HCT116 (cell line): ENCODE measurements around the gene MYO1G. TPM values are rescaled to one million over a fixed set of nuclear protein-coding genes. Genes with fewer than 3 reads are reported as not detected.

Experiments used
- ATAC-seq: fragments of 200-7000 bp; cut with Tn5 transposase; 2 replicates; pipeline ENCODE4 v1.9.1; 2020; ENCODE audit warnings: mild to moderate bottlenecking, moderate library complexity
- BruUV-seq: library from RNA; stranded (reverse); fragments of 400-500 nt; replicated peaks from 2 replicates; lab custom pipeline; 2021; lab: Mats Ljungman, UMichigan
- CTCF ChIA-PET: fragments of 300-600 bp; sonication (Branson Sonifier 250); formaldehyde crosslinking; loops from one replicate; lab custom pipeline; 2021; ENCODE audit warnings: antibody characterized with exemption; lab: Charles Lee
- POLR2A ChIA-PET: fragments of 300-600, 350-600 bp; sonication (Branson Sonifier 250); formaldehyde crosslinking; loops from one replicate; lab custom pipeline; 2021; ENCODE audit warnings: antibody characterized with exemption; lab: Charles Lee
- RAD21 ChIA-PET, 2 experiments: fragments of 300-600 bp; sonication (Branson Sonifier 250); formaldehyde crosslinking; loops; one replicate each; lab custom pipeline; 2023; ENCODE audit warnings: low total read pairs in 2 of 2; ENCODE audit not compliant: uncharacterized antibody in 2 of 2, unreplicated experiment in 2 of 2, low non-redundant PET in 1 of 2; lab: Charles Lee
- DNase-seq: peaks from one replicate; pipeline ENCODE4 v3.0.0-alpha.2; 2010; ENCODE audit warnings: low read depth, low spot score
- H2AFZ ChIP-seq: fragments of 200-600 bp; shearing (Covaris generic), sonication (generic); 2 replicates; pipeline ENCODE4 v1.6.1; 2017; ENCODE audit warnings: low read depth, mixed run types, mixed read lengths, antibody characterized with exemption, low read length; ENCODE audit not compliant: poor library complexity, severe bottlenecking
- H3K27ac ChIP-seq: 2 replicates; pipeline ENCODE4 v1.5.1; 2012; ENCODE audit warnings: low read depth, low read length
- H3K27me3 ChIP-seq: fragments of 200-600 bp; sonication (generic); 2 replicates; pipeline ENCODE4 v1.6.1; 2016; ENCODE audit warnings: mixed run types, low read length, mixed read lengths; ENCODE audit not compliant: insufficient read depth
- H3K36me3 ChIP-seq, 2 experiments: fragments of 200-500 bp in 1 of 2; fragments of 200-600 bp in 1 of 2; sonication (Bioruptor generic) in 1 of 2; sonication (generic) in 1 of 2; 2 replicates each; pipeline versions ENCODE4 v1.5.1 to v1.6.1; 2014 to 2016; ENCODE audit warnings: low read length in 2 of 2, inconsistent platforms in 1 of 2, mixed read lengths in 1 of 2, mixed run types in 1 of 2; ENCODE audit not compliant: insufficient read depth in 2 of 2, control insufficient read depth in 1 of 2
- H3K4me1 ChIP-seq, 2 experiments: fragments of 200-600 bp in 1 of 2; sonication (generic) in 1 of 2; 2 replicates each; pipeline versions ENCODE4 v1.5.1 to v1.6.1; 2012 to 2017; ENCODE audit warnings: low read length in 2 of 2, inconsistent platforms in 1 of 2, mild to moderate bottlenecking in 1 of 2, mixed read lengths in 1 of 2, mixed run types in 1 of 2, moderate library complexity in 1 of 2; ENCODE audit not compliant: insufficient read depth in 2 of 2, control insufficient read depth in 1 of 2
- H3K4me2 ChIP-seq: fragments of 200-600 bp; sonication (generic); 2 replicates; pipeline ENCODE4 v1.6.1; 2017; ENCODE audit warnings: mixed run types, low read length, mixed read lengths
- H3K4me3 ChIP-seq, 2 experiments: fragments of 200-600 bp in 1 of 2; sonication (generic) in 1 of 2; replicated peaks in 1 of 2; 2 replicates each; pipeline ENCODE4 v1.5.1; 2011 to 2016; ENCODE audit warnings: low read length in 2 of 2, control low read depth in 1 of 2, low read depth in 1 of 2, mild to moderate bottlenecking in 1 of 2, mixed read lengths in 1 of 2, mixed run types in 1 of 2
- H3K79me2 ChIP-seq: fragments of 200-600 bp; sonication (generic); 2 replicates; pipeline ENCODE4 v1.6.1; 2017; ENCODE audit warnings: mild to moderate bottlenecking, mixed run types, low read length, moderate library complexity, mixed read lengths; ENCODE audit not compliant: insufficient read depth
- H3K9ac ChIP-seq: fragments of 200-600 bp; sonication (generic); 2 replicates; pipeline ENCODE4 v1.6.1; 2016; ENCODE audit warnings: low read length, mixed read lengths
- H3K9me2 ChIP-seq: fragments of 200-600 bp; sonication (generic), shearing (Covaris generic); 2 replicates; pipeline ENCODE4 v1.6.1; 2017; ENCODE audit warnings: mixed run types, mild to moderate bottlenecking, moderate library complexity; ENCODE audit not compliant: insufficient read depth
- H3K9me3 ChIP-seq, 2 experiments: fragments of 200-500 bp in 1 of 2; fragments of 200-600 bp in 1 of 2; sonication (Bioruptor generic) in 1 of 2; sonication (generic) in 1 of 2; 2 replicates each; pipeline ENCODE4 v1.6.1; 2014 to 2017; ENCODE audit warnings: low read length in 2 of 2, mixed read lengths in 2 of 2, inconsistent platforms in 1 of 2, low read depth in 1 of 2, mild to moderate bottlenecking in 1 of 2, mixed run types in 1 of 2, moderate library complexity in 1 of 2; ENCODE audit not compliant: control insufficient read depth in 1 of 2, insufficient read depth in 1 of 2
- H4K20me1 ChIP-seq: fragments of 200-600 bp; sonication (generic), shearing (Covaris generic); 2 replicates; pipeline ENCODE4 v1.6.1; 2017; ENCODE audit warnings: mixed run types, mild to moderate bottlenecking, moderate library complexity; ENCODE audit not compliant: insufficient read depth
- ATF3 ChIP-seq: IDR thresholded peaks from 2 replicates; pipeline ENCODE4 v1.6.1; 2012
- CEBPB ChIP-seq: IDR thresholded peaks from 2 replicates; pipeline ENCODE4 v1.6.1; 2012; ENCODE audit warnings: low read depth
- CTCF ChIP-seq, 3 experiments: fragments of 200-600 bp in 1 of 3; sonication (generic) in 1 of 3; IDR thresholded peaks in 2 of 3; conservative IDR thresholded peaks in 1 of 3; 2 replicates each; pipeline ENCODE4 v1.5.1; 2012 to 2017; ENCODE audit warnings: low read depth in 2 of 3, low read length in 2 of 3, antibody characterized with exemption in 1 of 3, borderline replicate concordance in 1 of 3, control low read depth in 1 of 3, mild to moderate bottlenecking in 1 of 3, mixed read lengths in 1 of 3, mixed run types in 1 of 3, moderate library complexity in 1 of 3; ENCODE audit not compliant: insufficient read depth in 1 of 3
- EGR1 ChIP-seq: IDR thresholded peaks from 2 replicates; pipeline ENCODE4 v1.6.1; 2012; ENCODE audit warnings: low read depth
- ELF1 ChIP-seq: IDR thresholded peaks from 2 replicates; pipeline ENCODE4 v1.6.1; 2012; ENCODE audit warnings: low read depth, borderline replicate concordance
- EZH2 ChIP-seq: fragments of 200-600 bp; sonication (generic); IDR thresholded peaks from 2 replicates; pipeline ENCODE4 v1.6.1; 2017; ENCODE audit warnings: antibody characterized with exemption, mixed run types
- JUND ChIP-seq: IDR thresholded peaks from 2 replicates; pipeline ENCODE4 v1.6.1; 2012
- RAD21 ChIP-seq: IDR thresholded peaks from 2 replicates; pipeline ENCODE4 v1.6.1; 2012; ENCODE audit warnings: low read depth, mild to moderate bottlenecking
- REST ChIP-seq: IDR thresholded peaks from 2 replicates; pipeline ENCODE4 v1.6.1; 2012; ENCODE audit warnings: low read depth
- SIN3A ChIP-seq: IDR thresholded peaks from 2 replicates; pipeline ENCODE4 v1.6.1; 2012; ENCODE audit warnings: low read depth
- SP1 ChIP-seq: IDR thresholded peaks from 2 replicates; pipeline ENCODE4 v1.6.1; 2012; ENCODE audit warnings: low read depth
- TCF7L2 ChIP-seq: IDR thresholded peaks from 2 replicates; pipeline ENCODE4 v1.7.0; 2011; ENCODE audit warnings: borderline replicate concordance, inconsistent platforms; ENCODE audit not compliant: insufficient read depth, insufficient read length; ENCODE audit errors: extremely low read depth
- YY1 ChIP-seq: IDR thresholded peaks from 2 replicates; pipeline ENCODE4 v1.6.1; 2011; ENCODE audit warnings: low read length, low read depth, moderate library complexity, mild to moderate bottlenecking; ENCODE audit not compliant: insufficient replicate concordance; ENCODE audit errors: extremely low read depth
- ZNF274 ChIP-seq: fragments of 200-500 bp; sonication (Bioruptor generic); IDR thresholded peaks from 2 replicates; pipeline ENCODE4 v1.6.1; 2014; ENCODE audit warnings: mild to moderate bottlenecking, low read depth, low read length, inconsistent platforms
- intact Hi-C: fragments of 100-400 bp; cut with micrococcal nuclease; formaldehyde crosslinking; loops from 2 replicates; pipeline ENCODE4 v1.10.0; 2022
- total RNA-seq: library from RNA; stranded (reverse); gene quantifications from one replicate; pipeline ENCODE4 v1.2.1, GENCODE V29; 2021; ENCODE audit not compliant: unreplicated experiment

The MYO1G gene
- total RNA-seq, 1 experiment from 2014 or later: 0.74 TPM

- TF ChIP-seq REST: no peak
- peak; percentile 65 for TF ChIP-seq JUND
These were observed 7.6 kb upstream of the MYO1G start (continued) for GRCh38 chr7:44986218-44987053.

GRCh38 chr7:44985900-44986217, 7.0 kb upstream of the MYO1G start:
- Histone ChIP-seq H3K4me3 (peak overlapping the region; percentile 88 to 100), H3K79me2 (peaks cover 38% of the 10 kb centered on the region), H3K9ac (peak overlapping the region; percentile 100), H3K27ac (peak overlapping the region; percentile 75), H3K9me2 (no peaks in the 10 kb centered on the region), H3K27me3 (no peaks in the 10 kb centered on the region), H3K4me2 (peak overlapping the region; percentile 89), H3K9me3 (no peaks in the 10 kb centered on the region), H3K36me3 (peaks cover 23 to 44% of the 10 kb centered on the region in 2 experiments), H2AFZ (no peak overlapping the region), H3K4me1 (peaks cover 4 to 34% of the 10 kb centered on the region in 2 experiments; a peak in 3 of 4 replicates), H4K20me1 (peaks cover 18% of the 10 kb centered on the region; the same call in 1 of the 2 replicates)
- DNase-seq (no peak), ATAC-seq (no peak)
- intact Hi-C loops: loop anchor here (1.0 to 5.0 kb wide), 2 partner anchors 13 to 126 kb away; partner anchors contain the start of gene TBRG4
- CTCF ChIA-PET: no interaction called here
- RAD21 ChIA-PET: interaction anchor here in 1 of 2 experiments (0.7 kb wide), 1 partner anchor 126 kb away, joined by 3 read pairs; the partner anchor contains the start of gene TBRG4
- POLR2A ChIA-PET: interaction anchor here (0.7 to 1.8 kb wide), 2 partner anchors 13 to 126 kb away, joined by 3 to 7 read pairs; partner anchors contain the start of gene TBRG4
- no TSS peak for BruUV-seq
- TF ChIP-seq CTCF (IDR thresholded peaks at IDR 0.05 in 2 of 3, conservative IDR thresholded peaks at IDR 0.05 in 1 of 3; ENCODE audit: borderline replicate concordance in 1 of 3, insufficient read depth in 1 of 3, low read depth in 2 of 3, low read length in 2 of 3) (no peak), EGR1 (no peak), RAD21 (no peak), YY1 (no peak), CEBPB (no peak), REST (no peak), EZH2 (no peak), ZNF274 (no peak), ELF1 (no peak), SP1 (no peak), TCF7L2 (no peak), SIN3A (no peak), ATF3 (no peak)
